GM21723 (cell line): ENCODE measurements around the gene TOB2.

Source experiments
- ATAC-seq: cut with Tn5 transposase; IDR thresholded peaks from one replicate; pipeline ENCODE4 v1.9.1; 2021; ENCODE audit warnings: mild to moderate bottlenecking, moderate library complexity; ENCODE audit not compliant: unreplicated experiment

TOB2 gene

DNA sequence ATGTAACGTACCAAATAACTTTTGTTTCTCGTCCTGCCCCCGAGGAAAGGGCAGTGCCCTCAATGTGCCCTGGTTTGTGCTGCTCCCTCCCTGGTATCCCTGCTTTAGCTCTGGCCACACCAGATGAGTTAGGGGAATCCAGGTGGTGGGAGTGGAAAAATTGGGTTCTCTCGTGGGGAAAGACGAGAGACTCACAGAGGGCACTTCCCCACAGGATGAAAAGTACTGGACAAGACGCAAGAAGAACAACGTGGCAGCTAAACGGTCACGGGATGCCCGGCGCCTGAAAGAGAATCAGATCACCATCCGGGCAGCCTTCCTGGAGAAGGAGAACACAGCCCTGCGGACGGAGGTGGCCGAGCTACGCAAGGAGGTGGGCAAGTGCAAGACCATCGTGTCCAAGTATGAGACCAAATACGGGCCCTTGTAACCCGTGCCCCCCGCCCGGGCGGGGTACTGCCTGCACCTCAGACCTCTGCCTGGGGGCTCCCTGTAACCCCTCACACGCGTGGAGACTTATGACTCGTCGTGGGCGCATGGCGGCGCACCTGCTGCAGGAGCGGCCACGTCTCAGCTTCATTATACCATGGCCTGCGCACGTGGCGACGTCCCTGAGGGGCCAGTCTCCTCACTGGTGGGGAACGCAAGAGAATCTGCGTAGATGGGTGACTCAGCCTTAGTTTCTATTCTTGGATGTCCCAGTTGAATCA lies 50.9 kb downstream of the TOB2 start:
- no peak for ATAC-seq

DNA sequence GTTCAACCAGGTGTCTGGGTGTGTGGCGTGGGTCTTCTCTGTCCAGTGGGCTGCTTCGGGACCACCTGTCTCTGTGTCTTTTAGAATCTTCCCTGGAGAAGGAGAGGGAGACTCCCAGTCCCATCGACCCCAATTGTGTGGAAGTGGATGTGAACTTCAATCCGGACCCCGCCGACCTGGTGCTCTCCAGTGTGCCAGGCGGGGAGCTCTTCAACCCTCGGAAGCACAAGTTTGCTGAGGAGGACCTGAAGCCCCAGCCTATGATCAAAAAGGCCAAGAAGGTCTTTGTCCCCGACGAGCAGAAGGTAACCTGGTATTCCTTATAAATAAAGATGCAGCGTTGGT lies 52.6 kb downstream of the TOB2 start:
- no peak for ATAC-seq

- no peak for ATAC-seq
These were observed 59.3 kb downstream of the TOB2 start for GRCh38 chr22:41387341-41387740.

DNA sequence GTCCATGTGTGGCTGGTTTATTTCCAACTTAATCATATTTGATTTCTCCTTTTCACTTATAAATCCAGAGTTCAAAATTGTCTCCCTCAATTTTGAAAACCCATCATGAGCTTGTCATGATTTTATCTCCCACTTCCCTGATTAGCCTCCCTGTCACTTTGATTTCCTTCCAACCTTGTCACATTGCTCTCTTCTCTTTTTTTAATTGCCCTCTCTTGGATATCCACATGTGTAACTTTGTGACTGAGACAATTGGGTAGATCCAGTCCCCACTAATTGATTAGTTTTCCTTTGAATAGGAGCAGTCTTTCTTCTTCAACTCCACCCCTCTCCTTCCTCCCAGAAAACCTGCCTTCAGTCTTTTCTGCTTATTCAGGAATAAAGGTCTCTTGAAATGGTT lies 62.5 kb downstream of the TOB2 start:
- ATAC-seq = no peak
